ENCODE data around the gene CHODL. TPM values are rescaled to one million over a fixed set of nuclear protein-coding genes. Genes with fewer than 3 reads are reported as not detected.

Gene CHODL
- polyA plus RNA-seq, 1 of the 3 experiments (the other 2 are of a cell fraction): not detected

DNA sequence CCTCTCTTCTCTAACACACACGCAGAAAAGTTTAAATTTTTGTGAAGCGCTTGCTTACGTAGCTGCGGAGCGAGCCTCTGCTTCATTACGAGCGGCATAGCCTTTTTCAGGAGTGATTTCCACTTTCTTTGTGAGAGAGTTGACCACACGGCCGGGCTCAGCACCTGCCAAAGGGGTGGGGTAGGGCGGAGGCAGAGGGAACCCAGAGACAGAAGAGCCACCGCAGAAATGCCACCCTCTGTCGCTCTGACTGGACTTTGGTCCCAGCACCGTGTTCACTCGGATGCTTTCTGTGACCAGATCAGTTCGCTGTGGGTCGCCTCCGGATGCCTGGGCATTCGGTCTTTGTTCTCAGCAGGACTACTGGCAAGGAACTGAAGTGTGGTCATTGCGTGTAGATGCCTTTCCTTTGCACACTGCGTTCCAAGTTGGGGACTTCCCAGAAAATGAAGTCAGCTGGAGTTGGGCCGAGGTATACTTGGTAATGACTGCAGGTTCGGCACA, 883 bp downstream of the CHODL start:
- Histone ChIP-seq H3K4me2 (peak overlapping the region; percentile 28; the same call in 1 of the 2 replicates), H3K9me2 (no peaks in the 10 kb centered on the region), H2AFZ (ENCODE audit: low read depth) (no peak overlapping the region), H3K9ac (no peak overlapping the region), H3K4me3 (ENCODE audit: low read depth in 2 of 2, low read length in 1 of 2) (no peak overlapping the region), H3K27ac (ENCODE audit: low read depth in 2 of 2, low read length in 1 of 2) (no peak overlapping the region), H3K27me3 (ENCODE audit: insufficient read depth) (no peaks in the 10 kb centered on the region), H3K4me1 (ENCODE audit: control insufficient read depth in 1 of 2, insufficient read depth in 2 of 2, low read depth in 1 of 2, low read length in 1 of 2) (no peaks in the 10 kb centered on the region), H3F3A (replicated peaks; ENCODE audit: insufficient read depth) (no peaks in the 10 kb centered on the region), H3K9me3 (no peaks in the 10 kb centered on the region), H3K36me3 (replicated peaks in 1 of 2; ENCODE audit: control insufficient read depth in 1 of 2, insufficient read depth in 2 of 2, low read length in 1 of 2) (no peaks in the 10 kb centered on the region), H4K20me1 (ENCODE audit: insufficient read depth) (no peaks in the 10 kb centered on the region), H3K79me2 (ENCODE audit: insufficient read depth) (no peaks in the 10 kb centered on the region)
- 7% methylated on average over 6 of the region's 22 CpGs for WGBS (ENCODE audit: low lambda C conversion rate)
- TF ChIP-seq CHD2 (IDR thresholded peaks at IDR 0.05; ENCODE audit: low read length, partially characterized antibody): no peak
- TF ChIP-seq FOXM1 (IDR thresholded peaks at IDR 0.05; ENCODE audit: low read depth): no peak
- no peak for TF ChIP-seq TCF12 (IDR thresholded peaks at IDR 0.05)
- no peak for TF ChIP-seq MXI1 (IDR thresholded peaks at IDR 0.05; ENCODE audit: low read depth, low read length)
- no peak for TF ChIP-seq ELF1 (IDR thresholded peaks at IDR 0.05)
- no peak for TF ChIP-seq CTCF (IDR thresholded peaks at IDR 0.05)
- no peak for TF ChIP-seq RXRA (IDR thresholded peaks at IDR 0.05; ENCODE audit: borderline replicate concordance, low read depth)
- no peak for TF ChIP-seq FOXJ3 (CRISPR knock-in tag; IDR thresholded peaks at IDR 0.05)
- TF ChIP-seq, protein P1, sequence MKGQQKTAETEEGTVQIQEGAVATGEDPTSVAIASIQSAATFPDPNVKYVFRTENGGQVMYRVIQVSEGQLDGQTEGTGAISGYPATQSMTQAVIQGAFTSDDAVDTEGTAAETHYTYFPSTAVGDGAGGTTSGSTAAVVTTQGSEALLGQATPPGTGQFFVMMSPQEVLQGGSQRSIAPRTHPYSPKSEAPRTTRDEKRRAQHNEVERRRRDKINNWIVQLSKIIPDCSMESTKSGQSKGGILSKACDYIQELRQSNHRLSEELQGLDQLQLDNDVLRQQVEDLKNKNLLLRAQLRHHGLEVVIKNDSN (IDR thresholded peaks at IDR 0.05; ENCODE audit: borderline replicate concordance, low read depth): no peak
- no peak for TF ChIP-seq GATA2 (CRISPR knock-in tag; IDR thresholded peaks at IDR 0.05)
- no peak for TF ChIP-seq NRF1 (IDR thresholded peaks at IDR 0.05; ENCODE audit: low read depth, low read length)
- no peak for TF ChIP-seq POLR2AphosphoS5 (IDR thresholded peaks at IDR 0.05; ENCODE audit: low read depth, low read length)
- no peak for TF ChIP-seq GABPA (IDR thresholded peaks at IDR 0.05; ENCODE audit: low read depth)
- ChIA-PET POLR2A (no interaction called here), CTCF (no interaction called here)
- peak; percentile 8 for DNase-seq

- no peaks in the 10 kb centered on the region for H3K27me3 ChIP-seq (ENCODE audit: insufficient read depth)
- H3K9ac ChIP-seq: no peak overlapping the region
- no peaks in the 10 kb centered on the region for H3K9me3 ChIP-seq
- H3K79me2 ChIP-seq (ENCODE audit: insufficient read depth): no peaks in the 10 kb centered on the region
- no peaks in the 10 kb centered on the region for H4K20me1 ChIP-seq (ENCODE audit: insufficient read depth)
- H3K27ac ChIP-seq (ENCODE audit: low read depth in 2 of 2, low read length in 1 of 2): no peak overlapping the region
- ChIA-PET CTCF (no interaction called here), POLR2A (no interaction called here)
- no peaks in the 10 kb centered on the region; the same call in 1 of the 2 replicates for H3K9me2 ChIP-seq
- DNase-seq: no peak
- no peaks in the 10 kb centered on the region for H3F3A ChIP-seq (replicated peaks; ENCODE audit: insufficient read depth)
- H3K4me2 ChIP-seq: no peak overlapping the region
- 0% methylated on average over 1 of the region's 1 CpG for WGBS (ENCODE audit: low lambda C conversion rate)
- TF ChIP-seq IRF3 (IDR thresholded peaks at IDR 0.05; ENCODE audit: low read depth, low read length): no peak
- TF ChIP-seq GABPA (IDR thresholded peaks at IDR 0.05; ENCODE audit: low read depth): no peak
- TF ChIP-seq ZBTB33 (IDR thresholded peaks at IDR 0.05; ENCODE audit: borderline replicate concordance, low read depth): no peak
- TF ChIP-seq JUND (IDR thresholded peaks at IDR 0.05): no peak
- TF ChIP-seq EZH2phosphoT487 (IDR thresholded peaks at IDR 0.05; ENCODE audit: borderline replicate concordance, low read depth): no peak
- no peaks in the 10 kb centered on the region; a peak in 1 of 4 replicates for H3K4me1 ChIP-seq (ENCODE audit: control insufficient read depth in 1 of 2, insufficient read depth in 2 of 2, low read depth in 1 of 2, low read length in 1 of 2)
- no peaks in the 10 kb centered on the region for H3K36me3 ChIP-seq (replicated peaks in 1 of 2; ENCODE audit: control insufficient read depth in 1 of 2, insufficient read depth in 2 of 2, low read length in 1 of 2)
- H3K4me3 ChIP-seq (ENCODE audit: low read depth in 2 of 2, low read length in 1 of 2): no peak overlapping the region
- H2AFZ ChIP-seq (ENCODE audit: low read depth): no peak overlapping the region
These were observed 3.5 kb downstream of the CHODL start for GRCh38 chr21:18248171-18248570.
